HS-27A (cell line): Measurements from ENCODE around the gene PAX8.
"Not testable (repeated sequence)": the region's sequence is repeated elsewhere in the genome, so short reads cannot be mapped to it uniquely, and the experiment has no call there.

Experiments used
- DNase-seq: peaks from one replicate; pipeline ENCODE4 v3.0.0-alpha.2; 2012; ENCODE audit warnings: low read depth, missing footprints

The PAX8 gene

DNA sequence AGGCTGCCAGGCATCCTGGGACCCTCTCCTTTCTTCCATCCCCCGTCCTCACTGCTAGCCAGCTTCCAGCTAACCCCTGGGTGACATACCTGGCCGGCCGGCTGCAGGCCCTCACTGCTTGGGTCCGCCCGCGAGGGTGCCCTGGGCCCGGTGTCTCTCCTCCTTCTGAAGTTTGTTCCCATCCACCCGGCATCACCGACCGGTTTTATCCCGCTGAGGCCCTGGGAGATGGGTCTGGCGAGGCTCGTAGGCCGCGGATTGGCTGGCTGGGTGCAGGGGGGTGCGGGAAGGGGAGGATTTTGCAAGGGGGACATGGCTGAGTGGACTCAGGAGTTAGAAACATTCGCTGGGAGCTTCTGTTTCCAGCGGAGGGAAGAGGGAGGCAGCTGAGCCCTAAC, at the start of gene PAX8:
PAX8 (minus strand) TSS at position 180 of the 398 bp plus-strand sequence. CDS start 527 bp downstream, outside the sequence.
- no peak for DNase-seq

GRCh38 chr2:113328043-113328442, 49.3 kb upstream of the PAX8 start:
- no peak for DNase-seq

GRCh38 chr2:113325161-113325731, 46.5 kb upstream of the PAX8 start:
- peak; percentile 29 for DNase-seq

DNA sequence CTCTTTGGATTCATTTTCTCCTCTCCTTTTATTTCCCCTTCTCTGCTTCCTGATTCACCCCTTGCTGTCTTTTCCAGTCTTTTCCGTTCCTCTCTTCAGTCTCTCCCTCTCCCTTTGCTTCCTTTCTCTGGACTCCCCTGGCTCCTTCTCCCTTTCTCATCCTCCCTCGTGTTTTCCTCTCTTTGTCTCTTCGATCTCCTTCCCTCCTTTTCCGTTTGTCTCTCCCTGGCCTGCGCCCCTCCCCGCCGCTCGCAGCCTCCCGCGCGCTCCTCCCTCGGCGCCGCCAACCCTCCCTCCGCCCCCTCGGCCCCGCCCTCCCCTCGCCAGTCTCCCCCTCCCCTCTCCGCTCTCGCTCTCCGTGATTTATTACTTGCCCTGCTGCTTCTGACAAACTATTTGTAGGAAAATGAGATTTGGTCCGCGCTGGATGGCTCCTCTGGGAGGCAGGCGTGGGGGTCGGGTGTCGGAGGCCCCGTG, 46.0 kb upstream of the PAX8 start:
- DNase-seq, result peak; percentile 63

DNA sequence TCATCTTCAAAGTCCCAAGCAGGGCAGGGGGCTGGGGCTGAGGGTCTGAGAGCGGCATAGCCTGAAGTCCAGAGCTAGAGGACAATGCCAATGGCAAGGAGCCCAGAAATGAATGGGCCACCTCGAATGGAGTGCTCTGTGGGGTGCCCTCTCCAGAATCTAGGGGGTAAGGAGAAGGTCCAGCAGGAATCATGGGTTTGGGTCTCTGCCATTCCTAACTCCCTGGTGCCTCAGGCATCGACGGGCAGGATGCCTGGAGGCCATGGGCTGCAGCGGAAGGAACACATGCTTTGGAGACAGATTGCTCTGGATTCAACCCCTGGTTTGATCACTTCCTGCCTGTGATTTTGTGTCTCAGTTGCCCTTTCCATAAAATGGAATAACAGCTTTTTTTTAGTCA, 44.4 kb upstream of the PAX8 start:
- not testable (repeated sequence) for DNase-seq

GRCh38 chr2:113320106-113320505, 41.4 kb upstream of the PAX8 start:
- not testable (repeated sequence) for DNase-seq

DNA sequence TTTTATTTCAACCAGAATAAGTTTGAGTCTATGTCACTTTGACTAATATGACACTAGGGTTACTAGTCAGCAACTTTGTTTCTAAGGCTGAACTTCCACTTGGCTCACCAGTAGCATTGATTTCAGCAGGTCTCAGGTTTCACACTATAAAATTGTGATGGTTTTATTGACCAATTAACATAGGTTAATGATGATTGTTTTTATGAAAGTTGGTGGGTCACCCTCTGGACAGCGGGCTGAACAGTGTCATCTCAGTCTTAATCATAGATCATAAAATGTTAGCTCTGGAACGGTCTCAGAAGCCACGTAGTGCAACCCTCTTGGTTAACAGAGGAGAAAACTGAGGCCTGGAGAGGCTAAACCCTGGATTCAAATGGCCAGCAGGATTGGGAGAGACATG, 40.2 kb upstream of the PAX8 start:
- DNase-seq, result not testable (repeated sequence)

- no peak for DNase-seq
Measured at GRCh38 chr2:113316085-113316484, 37.4 kb upstream of the PAX8 start.

DNA sequence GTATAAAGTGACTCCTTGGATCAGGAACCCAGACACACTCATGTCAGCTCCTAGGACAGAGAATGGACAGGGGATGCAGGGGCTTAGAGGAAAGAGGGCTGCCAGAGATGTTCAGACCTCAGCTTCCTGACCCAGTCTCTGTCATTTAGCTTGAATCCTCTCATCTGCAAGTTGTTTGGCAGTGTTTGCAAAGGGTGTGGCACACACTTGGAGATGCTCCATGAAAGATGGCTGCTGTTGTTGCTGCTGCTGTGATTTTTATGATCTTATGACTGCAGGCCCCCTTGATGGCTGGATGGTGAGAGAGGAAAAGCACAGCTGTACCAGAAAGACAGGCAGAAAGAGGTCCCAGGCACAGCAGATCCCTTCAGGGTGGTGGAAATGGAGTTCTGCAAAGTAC, 35.9 kb upstream of the PAX8 start:
- DNase-seq, result not testable (repeated sequence)

DNA sequence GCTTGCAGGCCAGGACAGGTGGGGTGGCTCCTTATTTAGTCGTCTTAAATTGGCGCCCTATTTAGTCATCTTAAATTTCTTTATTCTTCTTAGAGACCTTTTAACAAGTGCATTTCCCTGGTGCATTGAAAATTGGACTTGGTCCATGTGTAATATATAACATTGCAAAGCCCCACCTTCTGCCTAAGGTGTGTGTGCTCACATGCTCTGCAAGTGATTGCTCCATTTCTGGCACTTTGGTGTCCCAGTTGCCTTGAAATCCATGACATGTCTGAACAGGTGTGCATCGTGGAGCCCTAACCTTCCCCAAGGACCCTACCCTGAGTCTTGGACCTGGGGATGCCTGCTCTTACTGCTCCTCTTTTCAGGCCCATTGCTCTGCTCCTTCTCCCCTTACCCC, 35.5 kb upstream of the PAX8 start:
- DNase-seq, result not testable (repeated sequence)

DNA sequence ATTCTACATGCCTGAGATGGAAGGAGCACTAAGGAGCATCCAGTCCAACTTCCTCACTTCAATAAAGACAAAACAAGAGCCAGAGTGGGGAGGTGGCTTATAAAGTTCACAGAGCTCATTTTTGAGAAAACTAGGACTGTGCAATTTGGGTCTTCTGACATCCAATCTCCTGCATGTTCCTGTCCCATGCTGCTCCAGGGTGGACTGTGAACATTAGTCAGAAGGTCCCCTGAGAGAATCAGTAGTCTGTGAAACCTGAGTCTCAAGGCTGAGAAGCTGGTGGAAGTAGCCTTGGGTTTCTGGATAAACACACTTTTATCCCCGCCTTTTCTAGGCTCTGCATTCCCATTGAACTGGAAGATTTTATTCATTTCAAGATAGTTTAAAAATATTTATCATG, 33.1 kb upstream of the PAX8 start:
- DNase-seq, result not testable (repeated sequence)

DNA sequence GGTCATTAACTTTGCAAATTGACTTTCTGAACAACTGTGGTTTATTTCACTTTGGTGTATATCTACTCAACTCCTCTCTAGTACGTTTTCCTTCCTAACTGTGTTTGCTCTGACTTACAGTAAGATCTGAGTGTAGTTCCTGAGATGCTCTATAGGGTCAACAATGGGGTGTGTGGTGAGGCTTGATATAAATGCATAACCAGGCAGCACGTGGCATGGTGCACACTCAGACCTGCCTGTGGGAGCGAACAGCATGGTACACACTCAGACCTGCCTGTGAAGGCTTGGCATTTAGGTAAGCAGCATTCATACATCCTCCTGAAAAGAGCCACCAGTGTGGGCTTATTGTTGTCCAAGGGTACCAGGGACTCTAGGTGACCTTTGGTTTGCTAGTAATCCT, 32.5 kb upstream of the PAX8 start:
- not testable (repeated sequence) for DNase-seq

DNA sequence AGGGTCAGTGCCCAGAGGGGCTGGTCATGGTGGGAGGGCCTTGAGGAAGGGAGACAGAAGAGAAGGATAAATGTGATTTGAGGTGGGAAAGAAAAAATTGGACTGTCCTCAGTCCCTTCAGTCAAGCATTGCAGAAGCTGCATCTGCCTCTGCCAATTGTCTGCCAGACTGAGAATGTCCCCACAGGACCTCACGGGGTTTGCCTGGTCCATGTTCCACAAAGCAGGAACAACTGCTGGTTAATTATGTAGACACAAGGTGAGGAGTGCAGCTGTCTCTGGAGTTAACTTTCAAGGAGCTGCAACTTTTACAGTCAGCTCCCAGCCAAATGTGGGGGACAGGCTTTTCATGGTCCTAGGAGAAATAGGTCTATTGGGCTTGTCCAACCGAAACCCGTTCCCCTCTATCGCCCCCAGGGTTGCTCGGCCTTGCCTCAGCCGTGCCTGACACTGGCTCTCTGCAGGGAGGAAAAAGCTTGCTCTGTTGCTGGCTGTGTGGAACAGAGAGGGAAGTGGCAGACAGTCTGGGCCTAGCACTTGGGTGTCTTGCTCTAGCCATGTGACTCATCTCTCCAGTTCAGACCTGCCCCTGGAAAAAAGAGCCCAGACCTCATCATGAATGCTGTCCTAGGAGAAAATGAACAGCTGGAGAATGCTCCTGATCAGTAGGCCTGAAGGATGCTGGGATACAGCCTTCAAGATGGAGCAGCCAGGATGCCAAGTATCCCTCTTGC, 31.1 kb upstream of the PAX8 start:
- no peak for DNase-seq

- not testable (repeated sequence) for DNase-seq
Measured at GRCh38 chr2:113308784-113309183, 30.1 kb upstream of the PAX8 start.

GRCh38 chr2:113306207-113306606, 27.5 kb upstream of the PAX8 start:
- not testable (repeated sequence) for DNase-seq

- not testable (repeated sequence) for DNase-seq
Measured at GRCh38 chr2:113305749-113306148, 27.0 kb upstream of the PAX8 start.

- DNase-seq, result no peak
Measured at GRCh38 chr2:113305146-113305545, 26.4 kb upstream of the PAX8 start.

DNA sequence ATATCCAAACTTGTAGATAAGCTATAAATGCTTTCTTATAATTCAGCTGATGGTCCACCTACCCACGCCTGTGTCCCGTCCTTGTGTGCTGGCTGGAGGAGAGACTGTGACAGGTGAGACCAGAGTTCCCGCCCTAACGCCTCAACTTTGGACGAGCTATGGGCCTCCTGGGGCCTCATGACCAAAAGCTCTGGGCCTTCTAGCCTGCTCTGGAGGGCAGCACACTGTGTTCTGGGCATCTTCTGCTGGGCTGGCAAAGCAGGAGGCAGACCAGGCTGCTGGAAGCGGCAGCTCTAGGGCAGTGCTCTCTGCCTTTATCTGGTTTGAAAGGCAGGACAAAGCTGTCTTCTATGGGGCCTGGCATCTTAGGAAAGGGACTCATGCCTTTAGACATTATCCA, 26.0 kb upstream of the PAX8 start:
- DNase-seq, result no peak

- not testable (repeated sequence) for DNase-seq
Measured at GRCh38 chr2:113302216-113302980, 23.7 kb upstream of the PAX8 start.

- no peak for DNase-seq
Measured at GRCh38 chr2:113300281-113300680, 21.6 kb upstream of the PAX8 start.

GRCh38 chr2:113298176-113298575, 19.5 kb upstream of the PAX8 start:
- DNase-seq, result no peak

GRCh38 chr2:113297590-113297989, 18.9 kb upstream of the PAX8 start:
- DNase-seq, result not testable (repeated sequence)

DNA sequence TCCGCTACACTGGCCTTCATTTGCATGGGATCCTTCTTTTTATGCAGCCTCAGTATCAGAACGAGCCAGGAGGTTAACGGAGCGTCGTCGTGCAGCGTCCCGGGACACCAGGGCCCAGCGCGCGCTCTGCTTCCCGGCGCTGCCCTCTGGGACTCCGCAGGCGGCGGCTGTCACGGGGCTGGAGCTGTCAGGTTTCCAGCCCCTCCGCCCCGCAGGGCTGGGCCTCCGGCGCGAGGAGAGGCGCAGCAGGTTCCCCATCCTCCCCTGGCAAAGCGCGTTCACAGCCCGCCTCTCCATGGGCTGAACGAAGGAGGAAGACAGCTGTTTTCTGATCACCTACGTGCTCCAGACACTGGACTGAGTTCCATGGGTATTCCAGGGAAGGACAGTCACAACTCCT, 12.5 kb upstream of the PAX8 start:
- DNase-seq, result no peak
